SK-N-SH (cell line): ENCODE measurements around the gene MS4A12. TPM values are rescaled to one million over a fixed set of nuclear protein-coding genes. Genes with fewer than 3 reads are reported as not detected.

ENCODE experiments used
- CTCF ChIA-PET: fragments of 300-600, 350-600 bp; formaldehyde crosslinking; extraction: SDS; loops from one replicate; lab custom pipeline; 2021; lab: Yijun Ruan, JAX
- POLR2A ChIA-PET: fragments of 350-600 bp; sonication (Branson Sonifier 250); formaldehyde crosslinking; extraction: SDS; loops from one replicate; lab custom pipeline; 2020; ENCODE audit warnings: antibody characterized with exemption, inconsistent platforms; lab: Yijun Ruan, JAX
- DNase-seq: peaks from one replicate; pipeline ENCODE4 v3.0.0; 2012
- H2AFZ ChIP-seq: fragments of 200-600 bp; sonication (generic); 2 replicates; pipeline ENCODE4 v1.8.1; 2016; ENCODE audit warnings: antibody characterized with exemption, mild to moderate bottlenecking, low read depth
- H3F3A ChIP-seq: fragments of 200-600 bp; sonication (generic); replicated peaks from 2 replicates; pipeline ENCODE3; 2016; ENCODE audit warnings: antibody characterized with exemption, mild to moderate bottlenecking; ENCODE audit not compliant: insufficient read depth
- H3K27ac ChIP-seq, 2 experiments: fragments of 200-500 bp in 1 of 2; fragments of 200-600 bp in 1 of 2; sonication (Bioruptor generic) in 1 of 2; sonication (generic), shearing (Covaris generic) in 1 of 2; 2 replicates each; pipeline versions ENCODE4 v1.5.1 to v1.6.1; 2014 to 2016; ENCODE audit warnings: low read depth in 2 of 2, inconsistent platforms in 1 of 2, low read length in 1 of 2, mild to moderate bottlenecking in 1 of 2, mixed read lengths in 1 of 2
- H3K27me3 ChIP-seq: fragments of 200-600 bp; sonication (generic), shearing (Covaris generic); 2 replicates; pipeline ENCODE4 v1.6.1; 2016; ENCODE audit warnings: mixed run types; ENCODE audit not compliant: insufficient read depth
- H3K36me3 ChIP-seq, 2 experiments: fragments of 200-500 bp in 1 of 2; fragments of 200-600 bp in 1 of 2; sonication (Bioruptor generic) in 1 of 2; sonication (generic) in 1 of 2; replicated peaks in 1 of 2; 2 replicates each; pipeline versions ENCODE3 to v1.5.1; 2014 to 2016; ENCODE audit warnings: low read length in 1 of 2, mild to moderate bottlenecking in 1 of 2; ENCODE audit not compliant: insufficient read depth in 2 of 2, control insufficient read depth in 1 of 2
- H3K4me1 ChIP-seq, 2 experiments: fragments of 200-500 bp in 1 of 2; fragments of 200-600 bp in 1 of 2; sonication (Bioruptor generic) in 1 of 2; sonication (generic), shearing (Covaris generic) in 1 of 2; 2 replicates each; pipeline versions ENCODE4 v1.5.1 to v1.6.1; 2014 to 2016; ENCODE audit warnings: low read depth in 1 of 2, low read length in 1 of 2, mixed run types in 1 of 2; ENCODE audit not compliant: insufficient read depth in 2 of 2, control insufficient read depth in 1 of 2
- H3K4me2 ChIP-seq: fragments of 200-600 bp; sonication (generic), shearing (Covaris generic); 2 replicates; pipeline ENCODE4 v1.6.1; 2017; ENCODE audit warnings: mixed run types
- H3K4me3 ChIP-seq, 2 experiments: fragments of 200-500 bp in 1 of 2; fragments of 200-600 bp in 1 of 2; sonication (Bioruptor generic) in 1 of 2; sonication (generic), shearing (Covaris generic) in 1 of 2; 2 replicates each; pipeline versions ENCODE4 v1.5.1 to v1.8.1; 2014 to 2016; ENCODE audit warnings: low read depth in 2 of 2, inconsistent platforms in 1 of 2, low read length in 1 of 2, mild to moderate bottlenecking in 1 of 2, mixed read lengths in 1 of 2, moderate library complexity in 1 of 2
- H3K79me2 ChIP-seq: fragments of 200-600 bp; sonication (generic); 2 replicates; pipeline ENCODE4 v1.8.1; 2017; ENCODE audit warnings: mild to moderate bottlenecking; ENCODE audit not compliant: insufficient read depth
- H3K9ac ChIP-seq: fragments of 200-600 bp; sonication (generic); 2 replicates; pipeline ENCODE4 v1.6.1; 2017; ENCODE audit warnings: mixed run types
- H3K9me2 ChIP-seq: fragments of 200-600 bp; sonication (generic); 2 replicates; pipeline ENCODE4 v1.6.1; 2017; ENCODE audit warnings: mixed run types
- H3K9me3 ChIP-seq: fragments of 200-600 bp; sonication (generic); 2 replicates; pipeline ENCODE4 v1.6.1; 2017; ENCODE audit warnings: mixed run types, mild to moderate bottlenecking, moderate library complexity
- H4K20me1 ChIP-seq: fragments of 200-600 bp; sonication (generic); 2 replicates; pipeline ENCODE4 v1.6.1; 2017; ENCODE audit warnings: mild to moderate bottlenecking, mixed run types; ENCODE audit not compliant: insufficient read depth
- CTCF ChIP-seq: fragments of 200-600 bp; sonication (generic); IDR thresholded peaks from 2 replicates; pipeline ENCODE4 v1.6.1; 2017; ENCODE audit warnings: antibody characterized with exemption, mild to moderate bottlenecking, moderate library complexity
- ELF1 ChIP-seq: IDR thresholded peaks from 2 replicates; pipeline ENCODE4 v1.4.0; 2012
- EP300 ChIP-seq, 2 experiments: IDR thresholded peaks; 2 replicates each; pipeline versions ENCODE4 v1.4.0 to v1.6.1; 2012; ENCODE audit warnings: borderline replicate concordance in 1 of 2, low read depth in 1 of 2, low read length in 1 of 2
- EZH2phosphoT487 ChIP-seq: fragments of 200-600 bp; sonication (generic); IDR thresholded peaks from 2 replicates; pipeline ENCODE4 v1.6.1; 2017; ENCODE audit warnings: low read depth, mixed run types, mild to moderate bottlenecking, antibody characterized with exemption, moderate library complexity, borderline replicate concordance
- FOXJ3 ChIP-seq: sonication (generic); formaldehyde crosslinking; IDR thresholded peaks from 2 replicates; pipeline ENCODE4 v1.5.1; 2020; ENCODE audit warnings: mild to moderate bottlenecking, missing genetic modification reagents
- GABPA ChIP-seq: IDR thresholded peaks from 2 replicates; pipeline ENCODE4 v1.4.0; 2012; ENCODE audit warnings: low read depth, mild to moderate bottlenecking
- JUND ChIP-seq: IDR thresholded peaks from 2 replicates; pipeline ENCODE4 v1.4.0; 2012
- MEF2A ChIP-seq: IDR thresholded peaks from 2 replicates; pipeline ENCODE4 v1.4.0; 2012; ENCODE audit warnings: low read depth, borderline replicate concordance
- NFIC ChIP-seq: IDR thresholded peaks from 2 replicates; pipeline ENCODE4 v1.4.0; 2012; ENCODE audit warnings: borderline replicate concordance
- NRF1 ChIP-seq: IDR thresholded peaks from 2 replicates; pipeline ENCODE4 v1.6.1; 2012; ENCODE audit warnings: low read depth, mild to moderate bottlenecking, low read length
- RAD21 ChIP-seq: IDR thresholded peaks from 2 replicates; pipeline ENCODE4 v1.6.1; 2012; ENCODE audit warnings: mild to moderate bottlenecking, low read length
- RFX5 ChIP-seq: IDR thresholded peaks from 2 replicates; pipeline ENCODE4 v1.6.1; 2012; ENCODE audit warnings: mild to moderate bottlenecking, improper control_type of control experiment, low read length
- TCF12 ChIP-seq: IDR thresholded peaks from 2 replicates; pipeline ENCODE4 v1.4.0; 2012
- ZBTB33 ChIP-seq: IDR thresholded peaks from 2 replicates; pipeline ENCODE4 v1.4.0; 2012; ENCODE audit warnings: low read depth, borderline replicate concordance
- WGBS: methylation state at CpG from one replicate; pipeline ENCODE4 v1.1.6; 2017; ENCODE audit warnings: low lambda C conversion rate; 5-methylcytosine and 5-hydroxymethylcytosine counted together
- polyA plus RNA-seq, 3 experiments: library from polyadenylated mRNA; depleted of rRNA; stranded (reverse); fragments of >200 nt; gene quantifications; 2 replicates each; pipeline ENCODE4 v1.2.3, GENCODE V29; 2012
- TF ChIP-seq, protein P1 (sequence below): IDR thresholded peaks from 2 replicates; pipeline ENCODE4 v1.4.0; 2012; ENCODE audit warnings: low read depth
- TF ChIP-seq, protein P2 (sequence below): IDR thresholded peaks from 2 replicates; pipeline ENCODE4 v1.4.0; 2012; ENCODE audit warnings: low read depth, borderline replicate concordance
- TF ChIP-seq, protein P3 (sequence below): fragments of 150-350 bp; IDR thresholded peaks from 2 replicates; pipeline ENCODE4 v1.6.1; 2017; ENCODE audit warnings: antibody characterized with exemption, low read length, low read depth, borderline replicate concordance
- TF ChIP-seq, protein P4 (sequence below): fragments of 150-350 bp; IDR thresholded peaks from 2 replicates; pipeline ENCODE4 v1.6.1; 2016; ENCODE audit warnings: mild to moderate bottlenecking, low read depth, low read length

The MS4A12 gene
- polyA plus RNA-seq, 1 of the 3 experiments (the other 2 are of a cell fraction), result not detected

DNA sequence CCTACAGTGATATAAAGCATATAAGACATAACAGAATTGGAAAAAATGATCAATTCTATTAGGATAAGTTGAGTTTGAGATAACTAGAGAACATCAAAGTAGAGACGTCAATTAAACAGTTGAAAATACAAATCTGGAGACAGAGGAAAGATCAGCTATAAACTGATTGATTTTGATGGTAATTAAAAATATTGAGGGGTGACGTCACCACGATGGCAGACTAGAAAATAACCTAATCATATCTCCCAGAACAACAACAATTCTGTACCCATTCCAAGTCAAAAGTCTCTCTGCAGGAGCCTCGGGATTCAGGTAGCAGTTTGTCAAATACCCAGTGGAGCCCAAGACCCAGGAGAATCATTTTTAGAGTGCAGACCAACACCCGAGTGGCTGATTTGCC, 51.5 kb downstream of the MS4A12 start:
- Histone ChIP-seq H3K27me3 (no peaks in the 10 kb centered on the region), H3K36me3 (no peaks in the 10 kb centered on the region), H3K9ac (no peak overlapping the region), H4K20me1 (no peaks in the 10 kb centered on the region), H3K4me2 (no peak overlapping the region), H3K4me1 (no peaks in the 10 kb centered on the region), H3K9me3 (no peaks in the 10 kb centered on the region), H3K4me3 (no peak overlapping the region), H3K9me2 (no peaks in the 10 kb centered on the region), H3F3A (no peaks in the 10 kb centered on the region), H3K27ac (no peak overlapping the region), H2AFZ (no peak overlapping the region), H3K79me2 (no peaks in the 10 kb centered on the region)
- CTCF ChIA-PET, result no interaction called here
- WGBS, result under 1% methylated on average over 5 of the region's 5 CpGs
- POLR2A ChIA-PET, result no interaction called here
- DNase-seq, result no peak
- TF ChIP-seq, protein P1, sequence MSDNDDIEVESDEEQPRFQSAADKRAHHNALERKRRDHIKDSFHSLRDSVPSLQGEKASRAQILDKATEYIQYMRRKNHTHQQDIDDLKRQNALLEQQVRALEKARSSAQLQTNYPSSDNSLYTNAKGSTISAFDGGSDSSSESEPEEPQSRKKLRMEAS, result no peak
- TF ChIP-seq RFX5 (no peak), JUND (no peak), EZH2phosphoT487 (no peak), GABPA (no peak), MEF2A (no peak), ELF1 (no peak), NFIC (no peak), ZBTB33 (no peak), FOXJ3 (CRISPR knock-in tag) (no peak), TCF12 (no peak), RAD21 (no peak), EP300 (IDR thresholded peaks at IDR 0.05; ENCODE audit: borderline replicate concordance in 1 of 2, low read depth in 1 of 2, low read length in 1 of 2) (no peak), CTCF (no peak), NRF1 (no peak)
- TF ChIP-seq, protein P2, sequence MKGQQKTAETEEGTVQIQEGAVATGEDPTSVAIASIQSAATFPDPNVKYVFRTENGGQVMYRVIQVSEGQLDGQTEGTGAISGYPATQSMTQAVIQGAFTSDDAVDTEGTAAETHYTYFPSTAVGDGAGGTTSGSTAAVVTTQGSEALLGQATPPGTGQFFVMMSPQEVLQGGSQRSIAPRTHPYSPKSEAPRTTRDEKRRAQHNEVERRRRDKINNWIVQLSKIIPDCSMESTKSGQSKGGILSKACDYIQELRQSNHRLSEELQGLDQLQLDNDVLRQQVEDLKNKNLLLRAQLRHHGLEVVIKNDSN, result no peak
- TF ChIP-seq, protein P3, sequence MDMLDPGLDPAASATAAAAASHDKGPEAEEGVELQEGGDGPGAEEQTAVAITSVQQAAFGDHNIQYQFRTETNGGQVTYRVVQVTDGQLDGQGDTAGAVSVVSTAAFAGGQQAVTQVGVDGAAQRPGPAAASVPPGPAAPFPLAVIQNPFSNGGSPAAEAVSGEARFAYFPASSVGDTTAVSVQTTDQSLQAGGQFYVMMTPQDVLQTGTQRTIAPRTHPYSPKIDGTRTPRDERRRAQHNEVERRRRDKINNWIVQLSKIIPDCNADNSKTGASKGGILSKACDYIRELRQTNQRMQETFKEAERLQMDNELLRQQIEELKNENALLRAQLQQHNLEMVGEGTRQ, result no peak
- TF ChIP-seq, protein P4, sequence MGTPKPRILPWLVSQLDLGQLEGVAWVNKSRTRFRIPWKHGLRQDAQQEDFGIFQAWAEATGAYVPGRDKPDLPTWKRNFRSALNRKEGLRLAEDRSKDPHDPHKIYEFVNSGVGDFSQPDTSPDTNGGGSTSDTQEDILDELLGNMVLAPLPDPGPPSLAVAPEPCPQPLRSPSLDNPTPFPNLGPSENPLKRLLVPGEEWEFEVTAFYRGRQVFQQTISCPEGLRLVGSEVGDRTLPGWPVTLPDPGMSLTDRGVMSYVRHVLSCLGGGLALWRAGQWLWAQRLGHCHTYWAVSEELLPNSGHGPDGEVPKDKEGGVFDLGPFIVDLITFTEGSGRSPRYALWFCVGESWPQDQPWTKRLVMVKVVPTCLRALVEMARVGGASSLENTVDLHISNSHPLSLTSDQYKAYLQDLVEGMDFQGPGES, result no peak

Other genes starting within 250 kb of the MS4A12 start
- gene MS4A4E, start 249.6 kb upstream of the MS4A12 start, polyA plus RNA-seq (2012; rRNA removed), result not detected in 2 replicates
- not detected in 2 replicates for gene MS4A4A, start 212.1 kb upstream of the MS4A12 start, polyA plus RNA-seq (2012; rRNA removed)
- not detected in 2 replicates for gene MS4A6E, start 165.5 kb upstream of the MS4A12 start, polyA plus RNA-seq (2012; rRNA removed)
- gene MS4A7, start 114.2 kb upstream of the MS4A12 start, polyA plus RNA-seq (2012; rRNA removed), result not detected in 2 replicates
- not detected in 2 replicates for gene MS4A14, start 96.3 kb upstream of the MS4A12 start, polyA plus RNA-seq (2012; rRNA removed)
- gene MS4A5, start 63.2 kb upstream of the MS4A12 start, polyA plus RNA-seq (2012; rRNA removed), result not detected in 2 replicates
- gene MS4A1, start 36.9 kb upstream of the MS4A12 start, polyA plus RNA-seq (2012; rRNA removed), result not detected in 2 replicates
- gene MS4A13, start 22.6 kb downstream of the MS4A12 start, polyA plus RNA-seq (2012; rRNA removed), result not detected in 2 replicates
- not detected in 2 replicates for gene MS4A8, start 206.8 kb downstream of the MS4A12 start, polyA plus RNA-seq (2012; rRNA removed)
- not detected in 2 replicates for gene MS4A18, start 231.9 kb downstream of the MS4A12 start, polyA plus RNA-seq (2012; rRNA removed)